Lung (tissue), 12 donors: ENCODE results near the gene IL27RA. TPM values are rescaled to one million over a fixed set of nuclear protein-coding genes. Genes with fewer than 3 reads are reported as not detected.
"Not testable (repeated sequence)": the region's sequence is repeated elsewhere in the genome, so short reads cannot be mapped to it uniquely, and the experiment has no call there.

Source experiments
- ATAC-seq: fragments of 200-7000 bp; cut with Tn5 transposase; one replicate; pipeline ENCODE4 v1.9.1; 2020; ENCODE audit warnings: moderate number of reproducible peaks; ENCODE audit not compliant: insufficient read depth, low FRiP score
- DNase-seq, 3 donors: peaks; one replicate each; pipeline ENCODE4 v3.0.0-alpha.2; 2013 to 2017
- H3K27ac ChIP-seq, 2 donors: one replicate each; pipeline ENCODE4 v1.5.1; 2013; ENCODE audit warnings: mild to moderate bottlenecking in 2 of 2, moderate library complexity in 2 of 2, control low read depth in 1 of 2, inconsistent platforms in 1 of 2, low read depth in 1 of 2, low read length in 1 of 2
- H3K27me3 ChIP-seq, 3 donors: one replicate each; pipeline ENCODE4 v1.5.1; 2013; ENCODE audit warnings: low read length in 2 of 3; ENCODE audit not compliant: control insufficient read depth in 3 of 3, insufficient read depth in 3 of 3
- H3K36me3 ChIP-seq, 4 donors: one replicate each; pipeline ENCODE4 v1.5.1; 2013; ENCODE audit warnings: low read length in 4 of 4, mild to moderate bottlenecking in 1 of 4, moderate library complexity in 1 of 4; ENCODE audit not compliant: control insufficient read depth in 4 of 4, insufficient read depth in 4 of 4
- H3K4me1 ChIP-seq, 5 donors: one replicate each; pipeline ENCODE4 v1.5.1; 2013; ENCODE audit warnings: low read length in 5 of 5, mild to moderate bottlenecking in 2 of 5, moderate library complexity in 1 of 5; ENCODE audit not compliant: control insufficient read depth in 5 of 5, insufficient read depth in 5 of 5
- H3K4me3 ChIP-seq: one replicate; pipeline ENCODE4 v1.5.1; 2013; ENCODE audit warnings: mild to moderate bottlenecking, control low read depth, moderate library complexity
- H3K9ac ChIP-seq, 2 donors: one replicate each; pipeline ENCODE4 v1.5.1; 2013; ENCODE audit warnings: low read length in 2 of 2, control low read depth in 1 of 2; ENCODE audit not compliant: insufficient read depth in 1 of 2
- H3K9me3 ChIP-seq, 4 donors: one replicate each; pipeline ENCODE4 v1.5.1; 2013; ENCODE audit warnings: low read length in 3 of 4, mild to moderate bottlenecking in 1 of 4, moderate library complexity in 1 of 4; ENCODE audit not compliant: control insufficient read depth in 4 of 4, insufficient read depth in 3 of 4
- CTCF ChIP-seq: IDR thresholded peaks from 2 replicates; pipeline ENCODE4 v1.5.1; 2012; ENCODE audit warnings: mild to moderate bottlenecking; ENCODE audit errors: control extremely low read depth, extremely low read depth
- WGBS, 2 donors: extraction: QIAGEN DNeasy Blood & Tissue Kit; methylation state at CpG; one replicate each; pipeline ENCODE4 v1.1.7; 2013; 5-methylcytosine and 5-hydroxymethylcytosine counted together
- polyA plus RNA-seq, 2 donors: library from polyadenylated mRNA; stranded (reverse); fragments of 200-250 nt; gene quantifications; one replicate each; pipeline ENCODE4 v1.2.1, GENCODE V29; 2013
- total RNA-seq, 2 donors: library from RNA; depleted of rRNA in 1 of 2; stranded (reverse); fragments of >200 nt in 1 of 2; gene quantifications; one replicate each; pipeline ENCODE4 v1.2.1, GENCODE V29; 2014 to 2021
- donor health status: control.
- donor health status: control.
- donor health status: Bipolar disorder and iron deficiency.
- donor health status: healthy.
- donor health status: DM: yes; HTN: yes; CAD: no.

IL27RA gene
- total and polyA plus RNA-seq, 4 donors, result 7.0 to 22.7 (median 15.0) TPM

GRCh38 chr19:14039181-14039580 lies 7.6 kb downstream of the IL27RA start:
- WGBS, 2 donors, result 90 to 97% methylated on average over 7 of the region's 7 CpGs
- H3K4me1 ChIP-seq, result peaks cover 0 to 3% (median 0%) of the 10 kb centered on the region in 5 donors
- H3K9me3 ChIP-seq, result no peaks in the 10 kb centered on the region
- H3K27me3 ChIP-seq, result no peaks in the 10 kb centered on the region
- no peak for TF ChIP-seq CTCF
- DNase-seq, result no peak
- peaks cover 0 to 13% (median 0%) of the 10 kb centered on the region in 4 donors for H3K36me3 ChIP-seq
- no peak overlapping the region for H3K4me3 ChIP-seq
- no peak overlapping the region for H3K27ac ChIP-seq
- no peak for ATAC-seq
- H3K9ac ChIP-seq, result no peak overlapping the region

- not testable (repeated sequence) for H3K4me1 ChIP-seq, ATAC-seq, H3K9ac ChIP-seq, H3K4me3 ChIP-seq, H3K9me3 ChIP-seq, H3K27me3 ChIP-seq
- Histone ChIP-seq H3K36me3 (peaks cover 0 to 15% (median 0%) of the 10 kb centered on the region in 4 donors), H3K27ac (peak overlapping the region in 1 of 2 donors; percentile 77)
- peak; percentile 73 to 85 (median 80) for DNase-seq
- peak; percentile 17 for TF ChIP-seq CTCF
- WGBS, 2 donors, result 62 to 63% methylated on average over 19 of the region's 19 CpGs
Measured at GRCh38 chr19:14042659-14043608, 11.4 kb downstream of the IL27RA start.

GRCh38 chr19:14047866-14048265 lies 16.3 kb downstream of the IL27RA start:
- H3K27ac ChIP-seq, DNase-seq, H3K9ac ChIP-seq, H3K4me1 ChIP-seq, H3K4me3 ChIP-seq, H3K9me3 ChIP-seq, H3K27me3 ChIP-seq, ATAC-seq: not testable (repeated sequence)
- WGBS, 2 donors, result 96 to 99% methylated on average over 10 of the region's 10 CpGs
- H3K36me3 ChIP-seq, result peaks cover 0 to 26% (median 0%) of the 10 kb centered on the region in 4 donors

GRCh38 chr19:14048443-14049153 lies 17.0 kb downstream of the IL27RA start:
- no peak overlapping the region for H3K27ac ChIP-seq
- H3K9ac ChIP-seq, result no peak overlapping the region
- H3K4me3 ChIP-seq, result no peak overlapping the region
- no peaks in the 10 kb centered on the region for H3K4me1 ChIP-seq
- ATAC-seq, result peak; percentile 72
- WGBS, 2 donors, result 77% methylated on average over 8 of the region's 8 CpGs
- no peak for DNase-seq
- peaks cover 0 to 24% (median 3%) of the 10 kb centered on the region in 4 donors for H3K36me3 ChIP-seq
- TF ChIP-seq CTCF, result peak; percentile 62
- H3K9me3 ChIP-seq, result peaks cover 0 to 5% (median 1%) of the 10 kb centered on the region in 4 donors
- H3K27me3 ChIP-seq, result no peaks in the 10 kb centered on the region
